WTC11 (cell line): ENCODE results near the gene SLC13A5. TPM values are rescaled to one million over a fixed set of nuclear protein-coding genes. Genes with fewer than 3 reads are reported as not detected.
"Not testable (repeated sequence)": the region's sequence is repeated elsewhere in the genome, so short reads cannot be mapped to it uniquely, and the experiment has no call there.

Source experiments
- ATAC-seq: fragments of 200-7000 bp; cut with Tn5 transposase; 2 replicates; pipeline ENCODE4 v1.10.0; 2021; ENCODE audit warnings: mild to moderate bottlenecking, moderate library complexity
- CTCF ChIA-PET: fragments of 300-600 bp; sonication (Branson Sonifier 250); formaldehyde crosslinking; loops from one replicate; lab custom pipeline; 2021; ENCODE audit warnings: antibody characterized with exemption; lab: Charles Lee
- POLR2A ChIA-PET: fragments of 350-600 bp; sonication (Branson Sonifier 250); formaldehyde crosslinking; loops from one replicate; lab custom pipeline; 2021; ENCODE audit warnings: antibody characterized with exemption; lab: Charles Lee
- DNase-seq: peaks from one replicate; pipeline ENCODE4 v3.0.0; 2021; ENCODE audit warnings: low spot score
- H3K27ac Mint-ChIP-seq: 2 replicates; pipeline ENCODE4 v1.8.0; 2021; ENCODE audit warnings: mixed read lengths
- H3K27me3 Mint-ChIP-seq: 2 replicates; pipeline ENCODE4 v1.8.0; 2021; ENCODE audit warnings: low read depth, mild to moderate bottlenecking, moderate library complexity, mixed read lengths
- H3K36me3 Mint-ChIP-seq: 2 replicates; pipeline ENCODE4 v1.8.0; 2021; ENCODE audit warnings: mixed read lengths
- H3K4me1 Mint-ChIP-seq: 2 replicates; pipeline ENCODE4 v1.8.0; 2022; ENCODE audit warnings: mixed read lengths
- H3K4me3 Mint-ChIP-seq: 2 replicates; pipeline ENCODE4 v1.8.0; 2021; ENCODE audit warnings: mild to moderate bottlenecking, moderate library complexity, mixed read lengths
- H3K9me3 Mint-ChIP-seq: 2 replicates; pipeline ENCODE4 v1.8.0; 2021; ENCODE audit warnings: mixed read lengths
- CREB1 ChIP-seq: sonication (generic); formaldehyde crosslinking; IDR thresholded peaks from 2 replicates; pipeline ENCODE4 v1.8.0; 2023; ENCODE audit warnings: mild to moderate bottlenecking, missing genetic modification reagents
- IRF2 ChIP-seq: sonication (generic); formaldehyde crosslinking; IDR thresholded peaks from 2 replicates; pipeline ENCODE4 v1.8.0; 2022; ENCODE audit warnings: low read depth, missing genetic modification reagents, borderline replicate concordance
- JUN ChIP-seq: sonication (generic); formaldehyde crosslinking; IDR thresholded peaks from 2 replicates; pipeline ENCODE4 v1.8.0; 2023; ENCODE audit warnings: mild to moderate bottlenecking, missing genetic modification reagents
- MYBL2 ChIP-seq: sonication (generic); formaldehyde crosslinking; IDR thresholded peaks from 2 replicates; pipeline ENCODE4 v1.8.1; 2023; ENCODE audit warnings: mild to moderate bottlenecking, moderate library complexity, missing genetic modification reagents
- NR2C2 ChIP-seq: sonication (generic); formaldehyde crosslinking; IDR thresholded peaks from 2 replicates; pipeline ENCODE4 v1.8.0; 2022; ENCODE audit warnings: mild to moderate bottlenecking, missing genetic modification reagents
- OVOL2 ChIP-seq: fragments of 250-450 bp; sonication (Bioruptor Pico); IDR thresholded peaks from 2 replicates; pipeline ENCODE4 v1.9.0; 2021; ENCODE audit warnings: mild to moderate bottlenecking, borderline replicate concordance
- SMAD4 ChIP-seq: sonication (generic); formaldehyde crosslinking; IDR thresholded peaks from 2 replicates; pipeline ENCODE4 v1.8.0; 2022; ENCODE audit warnings: mild to moderate bottlenecking, missing genetic modification reagents
- TP53 ChIP-seq: sonication (generic); formaldehyde crosslinking; IDR thresholded peaks from 2 replicates; pipeline ENCODE4 v1.8.1; 2023; ENCODE audit warnings: mild to moderate bottlenecking, missing genetic modification reagents
- ZNF219 ChIP-seq: sonication (generic); formaldehyde crosslinking; IDR thresholded peaks from 2 replicates; pipeline ENCODE4 v1.8.0; 2023; ENCODE audit warnings: missing genetic modification reagents, mild to moderate bottlenecking, borderline replicate concordance
- ZNF263 ChIP-seq: sonication (generic); formaldehyde crosslinking; IDR thresholded peaks from 2 replicates; pipeline ENCODE4 v1.8.1; 2022; ENCODE audit warnings: low read depth, mild to moderate bottlenecking, moderate library complexity, missing genetic modification reagents
- total RNA-seq: library from RNA; stranded (reverse); gene quantifications from 3 replicates; pipeline ENCODE4 v1.2.3, GENCODE V29; 2021
- TF ChIP-seq, protein P1 (sequence below): fragments of 250-450 bp; sonication (Bioruptor Pico); IDR thresholded peaks from 2 replicates; pipeline ENCODE4 v1.9.0; 2021; ENCODE audit warnings: moderate library complexity, mild to moderate bottlenecking, inconsistent platforms, borderline replicate concordance
- TF ChIP-seq, protein P2 (sequence below): sonication (generic); formaldehyde crosslinking; IDR thresholded peaks from 2 replicates; pipeline ENCODE4 v1.8.1; 2023; ENCODE audit warnings: mild to moderate bottlenecking, missing genetic modification reagents, moderate library complexity
- TF ChIP-seq, protein P3 (sequence below): fragments of 250-450 bp; sonication (Bioruptor Pico); IDR thresholded peaks from 2 replicates; pipeline ENCODE4 v1.9.0; 2021; ENCODE audit warnings: mild to moderate bottlenecking
- TF ChIP-seq, protein P4 (sequence below): sonication (generic); formaldehyde crosslinking; IDR thresholded peaks from 2 replicates; pipeline ENCODE4 v1.8.1; 2022; ENCODE audit warnings: low read depth, mild to moderate bottlenecking, moderate library complexity, missing genetic modification reagents, borderline replicate concordance
- TF ChIP-seq, protein P5 (sequence below): sonication (generic); formaldehyde crosslinking; IDR thresholded peaks from 2 replicates; pipeline ENCODE4 v1.8.1; 2022; ENCODE audit warnings: missing genetic modification reagents, borderline replicate concordance
- TF ChIP-seq, protein P6 (sequence below): sonication (generic); formaldehyde crosslinking; IDR thresholded peaks from 2 replicates; pipeline ENCODE4 v1.8.0; 2022; ENCODE audit warnings: missing genetic modification reagents
- TF ChIP-seq, protein P7 (sequence below): sonication (generic); formaldehyde crosslinking; conservative IDR thresholded peaks from 2 replicates; pipeline ENCODE4 v1.8.1; 2023; ENCODE audit warnings: mild to moderate bottlenecking, low read depth, missing genetic modification reagents, moderate library complexity

SLC13A5 gene
- total RNA-seq, 1 experiment from 2014 or later = 1.8 TPM

DNA sequence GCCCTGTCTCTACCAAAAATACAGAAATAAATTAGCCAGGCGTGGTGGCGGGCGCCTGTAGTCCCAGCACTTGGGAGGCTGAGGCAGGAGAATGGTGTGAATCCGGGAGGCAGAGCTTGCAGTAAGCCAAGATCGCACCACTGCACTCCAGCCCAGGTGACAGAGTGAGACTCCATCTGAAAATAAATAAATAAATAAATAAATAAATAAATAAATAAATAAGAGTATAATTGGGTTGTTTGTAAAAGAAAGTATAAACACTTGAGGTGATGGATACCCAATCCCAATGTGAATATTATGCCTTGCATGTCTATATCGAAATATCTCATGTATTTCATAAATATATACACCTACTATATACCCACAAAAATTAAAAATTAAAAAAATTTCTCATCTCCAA is 33.5 kb upstream of the SLC13A5 start:
- H3K27ac Mint-ChIP-seq, H3K36me3 Mint-ChIP-seq, H3K4me3 Mint-ChIP-seq, POLR2A ChIA-PET, CTCF ChIA-PET, H3K4me1 Mint-ChIP-seq, DNase-seq, ATAC-seq: not testable (repeated sequence)
- H3K27me3 Mint-ChIP-seq = peaks cover 17% of the 10 kb centered on the region
- peaks cover 52% of the 10 kb centered on the region for H3K9me3 Mint-ChIP-seq

DNA sequence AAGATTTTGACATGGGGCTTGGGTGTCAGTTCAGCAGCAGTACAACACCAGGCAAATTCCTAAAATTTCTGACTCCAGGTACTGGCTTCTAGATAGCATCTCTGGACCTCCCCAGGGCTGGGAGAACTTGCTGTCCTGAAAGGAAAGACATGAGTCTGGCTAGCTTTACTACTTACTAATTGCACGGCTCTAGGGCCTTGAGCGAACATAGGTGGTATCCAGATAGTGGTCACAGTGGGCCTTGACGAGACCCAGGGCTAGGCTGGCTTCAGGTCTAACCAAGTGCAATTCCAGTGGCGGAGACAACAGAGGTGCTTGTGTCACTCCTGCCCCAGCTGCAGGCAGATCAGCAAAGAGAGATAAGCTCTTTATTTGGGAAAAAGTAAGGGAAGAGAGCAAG is 16.4 kb upstream of the SLC13A5 start:
- DNase-seq (no peak), ATAC-seq (no peak)
- no peak overlapping the region for H3K4me3 Mint-ChIP-seq
- H3K27me3 Mint-ChIP-seq = peaks cover 19% of the 10 kb centered on the region
- no peaks in the 10 kb centered on the region for H3K36me3 Mint-ChIP-seq
- ChIA-PET POLR2A (no interaction called here), CTCF (no interaction called here)
- no peak overlapping the region for H3K27ac Mint-ChIP-seq
- no peaks in the 10 kb centered on the region for H3K4me1 Mint-ChIP-seq
- TF ChIP-seq CREB1 (no peak), NR2C2 (CRISPR knock-in tag) (no peak), ZNF263 (CRISPR knock-in tag) (no peak), MYBL2 (no peak), TP53 (CRISPR knock-in tag) (no peak), SMAD4 (CRISPR knock-in tag) (no peak), OVOL2 (CRISPR knock-in tag) (no peak), IRF2 (CRISPR knock-in tag) (no peak), JUN (CRISPR knock-in tag) (no peak), ZNF219 (no peak)
- TF ChIP-seq, protein P1, sequence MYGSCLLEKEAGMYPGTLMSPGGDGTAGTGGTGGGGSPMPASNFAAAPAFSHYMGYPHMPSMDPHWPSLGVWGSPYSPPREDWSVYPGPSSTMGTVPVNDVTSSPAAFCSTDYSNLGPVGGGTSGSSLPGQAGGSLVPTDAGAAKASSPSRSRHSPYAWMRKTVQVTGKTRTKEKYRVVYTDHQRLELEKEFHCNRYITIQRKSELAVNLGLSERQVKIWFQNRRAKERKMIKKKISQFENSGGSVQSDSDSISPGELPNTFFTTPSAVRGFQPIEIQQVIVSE (CRISPR knock-in tag) = no peak
- TF ChIP-seq, protein P2, sequence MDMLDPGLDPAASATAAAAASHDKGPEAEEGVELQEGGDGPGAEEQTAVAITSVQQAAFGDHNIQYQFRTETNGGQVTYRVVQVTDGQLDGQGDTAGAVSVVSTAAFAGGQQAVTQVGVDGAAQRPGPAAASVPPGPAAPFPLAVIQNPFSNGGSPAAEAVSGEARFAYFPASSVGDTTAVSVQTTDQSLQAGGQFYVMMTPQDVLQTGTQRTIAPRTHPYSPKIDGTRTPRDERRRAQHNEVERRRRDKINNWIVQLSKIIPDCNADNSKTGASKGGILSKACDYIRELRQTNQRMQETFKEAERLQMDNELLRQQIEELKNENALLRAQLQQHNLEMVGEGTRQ (CRISPR knock-in tag) = no peak
- TF ChIP-seq, protein P3, sequence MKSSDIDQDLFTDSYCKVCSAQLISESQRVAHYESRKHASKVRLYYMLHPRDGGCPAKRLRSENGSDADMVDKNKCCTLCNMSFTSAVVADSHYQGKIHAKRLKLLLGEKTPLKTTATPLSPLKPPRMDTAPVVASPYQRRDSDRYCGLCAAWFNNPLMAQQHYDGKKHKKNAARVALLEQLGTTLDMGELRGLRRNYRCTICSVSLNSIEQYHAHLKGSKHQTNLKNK (CRISPR knock-in tag) = no peak
- TF ChIP-seq, protein P4, sequence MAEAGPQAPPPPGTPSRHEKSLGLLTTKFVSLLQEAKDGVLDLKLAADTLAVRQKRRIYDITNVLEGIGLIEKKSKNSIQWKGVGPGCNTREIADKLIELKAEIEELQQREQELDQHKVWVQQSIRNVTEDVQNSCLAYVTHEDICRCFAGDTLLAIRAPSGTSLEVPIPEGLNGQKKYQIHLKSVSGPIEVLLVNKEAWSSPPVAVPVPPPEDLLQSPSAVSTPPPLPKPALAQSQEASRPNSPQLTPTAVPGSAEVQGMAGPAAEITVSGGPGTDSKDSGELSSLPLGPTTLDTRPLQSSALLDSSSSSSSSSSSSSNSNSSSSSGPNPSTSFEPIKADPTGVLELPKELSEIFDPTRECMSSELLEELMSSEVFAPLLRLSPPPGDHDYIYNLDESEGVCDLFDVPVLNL (CRISPR knock-in tag) = no peak
- TF ChIP-seq, protein P5, sequence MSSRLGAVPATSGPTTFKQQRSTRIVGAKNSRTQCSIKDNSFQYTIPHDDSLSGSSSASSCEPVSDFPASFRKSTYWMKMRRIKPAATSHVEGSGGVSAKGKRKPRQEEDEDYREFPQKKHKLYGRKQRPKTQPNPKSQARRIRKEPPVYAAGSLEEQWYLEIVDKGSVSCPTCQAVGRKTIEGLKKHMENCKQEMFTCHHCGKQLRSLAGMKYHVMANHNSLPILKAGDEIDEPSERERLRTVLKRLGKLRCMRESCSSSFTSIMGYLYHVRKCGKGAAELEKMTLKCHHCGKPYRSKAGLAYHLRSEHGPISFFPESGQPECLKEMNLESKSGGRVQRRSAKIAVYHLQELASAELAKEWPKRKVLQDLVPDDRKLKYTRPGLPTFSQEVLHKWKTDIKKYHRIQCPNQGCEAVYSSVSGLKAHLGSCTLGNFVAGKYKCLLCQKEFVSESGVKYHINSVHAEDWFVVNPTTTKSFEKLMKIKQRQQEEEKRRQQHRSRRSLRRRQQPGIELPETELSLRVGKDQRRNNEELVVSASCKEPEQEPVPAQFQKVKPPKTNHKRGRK (CRISPR knock-in tag) = no peak
- TF ChIP-seq, protein P6, sequence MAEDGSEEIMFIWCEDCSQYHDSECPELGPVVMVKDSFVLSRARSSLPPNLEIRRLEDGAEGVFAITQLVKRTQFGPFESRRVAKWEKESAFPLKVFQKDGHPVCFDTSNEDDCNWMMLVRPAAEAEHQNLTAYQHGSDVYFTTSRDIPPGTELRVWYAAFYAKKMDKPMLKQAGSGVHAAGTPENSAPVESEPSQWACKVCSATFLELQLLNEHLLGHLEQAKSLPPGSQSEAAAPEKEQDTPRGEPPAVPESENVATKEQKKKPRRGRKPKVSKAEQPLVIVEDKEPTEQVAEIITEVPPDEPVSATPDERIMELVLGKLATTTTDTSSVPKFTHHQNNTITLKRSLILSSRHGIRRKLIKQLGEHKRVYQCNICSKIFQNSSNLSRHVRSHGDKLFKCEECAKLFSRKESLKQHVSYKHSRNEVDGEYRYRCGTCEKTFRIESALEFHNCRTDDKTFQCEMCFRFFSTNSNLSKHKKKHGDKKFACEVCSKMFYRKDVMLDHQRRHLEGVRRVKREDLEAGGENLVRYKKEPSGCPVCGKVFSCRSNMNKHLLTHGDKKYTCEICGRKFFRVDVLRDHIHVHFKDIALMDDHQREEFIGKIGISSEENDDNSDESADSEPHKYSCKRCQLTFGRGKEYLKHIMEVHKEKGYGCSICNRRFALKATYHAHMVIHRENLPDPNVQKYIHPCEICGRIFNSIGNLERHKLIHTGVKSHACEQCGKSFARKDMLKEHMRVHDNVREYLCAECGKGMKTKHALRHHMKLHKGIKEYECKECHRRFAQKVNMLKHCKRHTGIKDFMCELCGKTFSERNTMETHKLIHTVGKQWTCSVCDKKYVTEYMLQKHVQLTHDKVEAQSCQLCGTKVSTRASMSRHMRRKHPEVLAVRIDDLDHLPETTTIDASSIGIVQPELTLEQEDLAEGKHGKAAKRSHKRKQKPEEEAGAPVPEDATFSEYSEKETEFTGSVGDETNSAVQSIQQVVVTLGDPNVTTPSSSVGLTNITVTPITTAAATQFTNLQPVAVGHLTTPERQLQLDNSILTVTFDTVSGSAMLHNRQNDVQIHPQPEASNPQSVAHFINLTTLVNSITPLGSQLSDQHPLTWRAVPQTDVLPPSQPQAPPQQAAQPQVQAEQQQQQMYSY (CRISPR knock-in tag) = no peak
- TF ChIP-seq, protein P7, sequence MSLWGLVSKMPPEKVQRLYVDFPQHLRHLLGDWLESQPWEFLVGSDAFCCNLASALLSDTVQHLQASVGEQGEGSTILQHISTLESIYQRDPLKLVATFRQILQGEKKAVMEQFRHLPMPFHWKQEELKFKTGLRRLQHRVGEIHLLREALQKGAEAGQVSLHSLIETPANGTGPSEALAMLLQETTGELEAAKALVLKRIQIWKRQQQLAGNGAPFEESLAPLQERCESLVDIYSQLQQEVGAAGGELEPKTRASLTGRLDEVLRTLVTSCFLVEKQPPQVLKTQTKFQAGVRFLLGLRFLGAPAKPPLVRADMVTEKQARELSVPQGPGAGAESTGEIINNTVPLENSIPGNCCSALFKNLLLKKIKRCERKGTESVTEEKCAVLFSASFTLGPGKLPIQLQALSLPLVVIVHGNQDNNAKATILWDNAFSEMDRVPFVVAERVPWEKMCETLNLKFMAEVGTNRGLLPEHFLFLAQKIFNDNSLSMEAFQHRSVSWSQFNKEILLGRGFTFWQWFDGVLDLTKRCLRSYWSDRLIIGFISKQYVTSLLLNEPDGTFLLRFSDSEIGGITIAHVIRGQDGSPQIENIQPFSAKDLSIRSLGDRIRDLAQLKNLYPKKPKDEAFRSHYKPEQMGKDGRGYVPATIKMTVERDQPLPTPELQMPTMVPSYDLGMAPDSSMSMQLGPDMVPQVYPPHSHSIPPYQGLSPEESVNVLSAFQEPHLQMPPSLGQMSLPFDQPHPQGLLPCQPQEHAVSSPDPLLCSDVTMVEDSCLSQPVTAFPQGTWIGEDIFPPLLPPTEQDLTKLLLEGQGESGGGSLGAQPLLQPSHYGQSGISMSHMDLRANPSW (CRISPR knock-in tag) = no peak
- TF ChIP-seq, all 79 proteins: peak for 0
- peaks cover 14% of the 10 kb centered on the region for H3K9me3 Mint-ChIP-seq
